Endodermal cell (in vitro differentiated cells): Measurements from ENCODE around the gene GPATCH8. TPM values are rescaled to one million over a fixed set of nuclear protein-coding genes. Genes with fewer than 3 reads are reported as not detected.

Experiments
- DNase-seq: peaks from one replicate; pipeline ENCODE4 v3.0.0-alpha.2; 2017
- H3K27ac ChIP-seq: 2 replicates; pipeline ENCODE4 v1.5.1; 2013; ENCODE audit warnings: mild to moderate bottlenecking, low read depth, low read length, moderate library complexity
- H3K27me3 ChIP-seq: 2 replicates; pipeline ENCODE4 v1.6.1; 2013; ENCODE audit warnings: mild to moderate bottlenecking, low read length, moderate library complexity; ENCODE audit not compliant: insufficient read depth, control insufficient read depth, poor library complexity, severe bottlenecking
- H3K36me3 ChIP-seq: 2 replicates; pipeline ENCODE4 v1.7.0; 2013; ENCODE audit warnings: mild to moderate bottlenecking, low read length, moderate library complexity; ENCODE audit not compliant: control insufficient read depth, insufficient read depth
- H3K4me1 ChIP-seq: one replicate; pipeline ENCODE4 v1.7.0; 2013; ENCODE audit warnings: low read length; ENCODE audit not compliant: control insufficient read depth, insufficient read depth
- H3K4me3 ChIP-seq: 2 replicates; pipeline ENCODE4 v1.5.1; 2013; ENCODE audit warnings: mild to moderate bottlenecking, low read length, moderate library complexity
- H3K9ac ChIP-seq: 2 replicates; pipeline ENCODE4 v1.6.1; 2013; ENCODE audit warnings: mild to moderate bottlenecking, low read length, moderate library complexity; ENCODE audit not compliant: poor library complexity, severe bottlenecking; ENCODE audit errors: extremely low read depth
- H3K9me3 ChIP-seq: 2 replicates; pipeline ENCODE4 v1.6.1; 2013; ENCODE audit warnings: mild to moderate bottlenecking, low read length, moderate library complexity; ENCODE audit not compliant: control insufficient read depth
- H3K27ac Mint-ChIP-seq: 2 replicates; pipeline ENCODE4 v1.8.0; 2020; ENCODE audit warnings: mixed read lengths
- H3K27me3 Mint-ChIP-seq: 2 replicates; pipeline ENCODE4 v1.8.0; 2021; ENCODE audit warnings: mild to moderate bottlenecking, mixed read lengths; ENCODE audit not compliant: insufficient read depth
- H3K36me3 Mint-ChIP-seq: 2 replicates; pipeline ENCODE4 v1.8.0; 2020; ENCODE audit warnings: low read depth, mixed read lengths
- H3K4me1 Mint-ChIP-seq: 2 replicates; pipeline ENCODE4 v1.8.0; 2020; ENCODE audit warnings: mixed read lengths
- H3K4me3 Mint-ChIP-seq: 2 replicates; pipeline ENCODE4 v1.8.0; 2020; ENCODE audit warnings: mild to moderate bottlenecking, moderate library complexity, mixed read lengths
- H3K9me3 Mint-ChIP-seq: 2 replicates; pipeline ENCODE4 v1.8.0; 2020; ENCODE audit warnings: mild to moderate bottlenecking, mixed read lengths
- WGBS, 2 experiments: methylation state at CpG; one replicate each; pipeline versions ENCODE4 v1.1.5 to v1.1.7; 2013; ENCODE audit warnings: missing lambda C conversion rate in 2 of 2, mixed read lengths in 1 of 2; ENCODE audit not compliant: insufficient coverage in 1 of 2, insufficient read length in 1 of 2; 5-methylcytosine and 5-hydroxymethylcytosine counted together
- total RNA-seq, 2 donors: library from RNA; stranded (reverse); fragmentation: NEBNext Ultra II Directional in 1 of 2; extraction: Animal tissue kit (Norgen Biotek cat#: 25700) in 1 of 2; gene quantifications; 2 replicates in 1 of 2; 3 replicates in 1 of 2; pipeline ENCODE4 v1.2.1, GENCODE V29; 2021
- TF ChIP-seq, protein P1 (sequence below): fragments of 200-600 bp; sonication (generic); conservative IDR thresholded peaks from 2 replicates; pipeline ENCODE4 v1.5.0; 2021; ENCODE audit warnings: antibody characterized with exemption, mild to moderate bottlenecking

Gene GPATCH8
- total RNA-seq, 2 donors from 2014 or later = 49.9 to 55.2 TPM

DNA sequence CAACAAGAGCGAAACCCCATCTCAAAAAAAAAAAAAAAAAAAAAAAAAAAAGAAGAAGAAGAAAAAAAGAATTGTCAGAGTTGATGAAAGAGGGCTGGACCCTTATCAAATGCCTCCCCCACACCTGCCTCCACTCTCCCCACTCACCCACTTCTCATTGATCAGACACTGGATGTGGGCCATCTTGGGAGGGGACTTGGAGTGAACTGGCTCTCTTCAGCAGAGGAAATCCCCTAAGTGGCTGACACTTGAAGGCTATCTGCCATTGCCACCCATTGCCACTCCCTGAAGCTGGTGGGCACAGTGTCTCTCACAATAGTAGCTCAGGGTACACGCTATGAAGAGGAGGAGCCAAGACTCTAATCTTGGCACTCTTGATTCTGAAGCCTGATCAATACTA is 115.4 kb downstream of the GPATCH8 start:
- H3K27me3 Mint-ChIP-seq = peaks cover 47% of the 10 kb centered on the region
- no peaks in the 10 kb centered on the region for H3K36me3 Mint-ChIP-seq
- Histone ChIP-seq H3K4me3 (no peak overlapping the region), H3K9ac (no peak overlapping the region), H3K36me3 (no peaks in the 10 kb centered on the region), H3K27me3 (peaks cover 29% of the 10 kb centered on the region), H3K27ac (no peak overlapping the region), H3K4me1 (peaks cover 3% of the 10 kb centered on the region), H3K9me3 (no peaks in the 10 kb centered on the region)
- no peak overlapping the region for H3K4me3 Mint-ChIP-seq
- peaks cover 9% of the 10 kb centered on the region for H3K4me1 Mint-ChIP-seq
- H3K27ac Mint-ChIP-seq = no peak overlapping the region
- no peaks in the 10 kb centered on the region for H3K9me3 Mint-ChIP-seq
- TF ChIP-seq, protein P1, sequence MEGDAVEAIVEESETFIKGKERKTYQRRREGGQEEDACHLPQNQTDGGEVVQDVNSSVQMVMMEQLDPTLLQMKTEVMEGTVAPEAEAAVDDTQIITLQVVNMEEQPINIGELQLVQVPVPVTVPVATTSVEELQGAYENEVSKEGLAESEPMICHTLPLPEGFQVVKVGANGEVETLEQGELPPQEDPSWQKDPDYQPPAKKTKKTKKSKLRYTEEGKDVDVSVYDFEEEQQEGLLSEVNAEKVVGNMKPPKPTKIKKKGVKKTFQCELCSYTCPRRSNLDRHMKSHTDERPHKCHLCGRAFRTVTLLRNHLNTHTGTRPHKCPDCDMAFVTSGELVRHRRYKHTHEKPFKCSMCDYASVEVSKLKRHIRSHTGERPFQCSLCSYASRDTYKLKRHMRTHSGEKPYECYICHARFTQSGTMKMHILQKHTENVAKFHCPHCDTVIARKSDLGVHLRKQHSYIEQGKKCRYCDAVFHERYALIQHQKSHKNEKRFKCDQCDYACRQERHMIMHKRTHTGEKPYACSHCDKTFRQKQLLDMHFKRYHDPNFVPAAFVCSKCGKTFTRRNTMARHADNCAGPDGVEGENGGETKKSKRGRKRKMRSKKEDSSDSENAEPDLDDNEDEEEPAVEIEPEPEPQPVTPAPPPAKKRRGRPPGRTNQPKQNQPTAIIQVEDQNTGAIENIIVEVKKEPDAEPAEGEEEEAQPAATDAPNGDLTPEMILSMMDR = no peak
- peak; percentile 28 for DNase-seq
- 92% methylated on average over 1 of the region's 2 CpGs; no CpG with 5 or more reads in 1 of the 2 experiments for WGBS, 2 experiments

DNA sequence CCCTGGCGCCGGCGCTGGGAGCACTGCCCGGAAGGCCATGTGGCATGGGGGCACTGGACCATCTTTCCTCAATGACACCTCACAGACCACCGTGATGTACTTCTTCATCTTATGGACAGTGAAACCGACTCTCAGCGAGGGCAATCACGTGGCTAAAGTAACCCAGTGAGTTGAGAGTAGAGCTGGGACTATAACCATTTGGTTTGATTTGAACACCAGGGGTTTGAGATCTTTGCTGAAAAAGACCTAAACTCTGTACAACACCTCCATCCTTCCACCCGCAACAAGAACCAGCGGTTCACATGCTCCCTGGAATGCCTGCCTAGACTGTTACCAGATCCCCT is 117.1 kb downstream of the GPATCH8 start:
- H3K36me3 Mint-ChIP-seq = no peaks in the 10 kb centered on the region
- H3K27ac Mint-ChIP-seq = no peak overlapping the region
- Histone ChIP-seq H3K9ac (no peak overlapping the region), H3K9me3 (no peaks in the 10 kb centered on the region), H3K4me3 (peak overlapping the region; percentile 77), H3K36me3 (no peaks in the 10 kb centered on the region), H3K4me1 (peaks cover 3% of the 10 kb centered on the region), H3K27ac (no peak overlapping the region), H3K27me3 (peaks cover 29% of the 10 kb centered on the region)
- no peak for DNase-seq
- H3K9me3 Mint-ChIP-seq = no peaks in the 10 kb centered on the region
- peak overlapping the region; percentile 58 for H3K4me3 Mint-ChIP-seq
- TF ChIP-seq, protein P1 = no peak
- H3K27me3 Mint-ChIP-seq = peaks cover 61% of the 10 kb centered on the region
- H3K4me1 Mint-ChIP-seq = peaks cover 12% of the 10 kb centered on the region
- WGBS, 2 experiments = 74 to 88% methylated on average over 8 to 10 of the region's 10 CpGs

DNA sequence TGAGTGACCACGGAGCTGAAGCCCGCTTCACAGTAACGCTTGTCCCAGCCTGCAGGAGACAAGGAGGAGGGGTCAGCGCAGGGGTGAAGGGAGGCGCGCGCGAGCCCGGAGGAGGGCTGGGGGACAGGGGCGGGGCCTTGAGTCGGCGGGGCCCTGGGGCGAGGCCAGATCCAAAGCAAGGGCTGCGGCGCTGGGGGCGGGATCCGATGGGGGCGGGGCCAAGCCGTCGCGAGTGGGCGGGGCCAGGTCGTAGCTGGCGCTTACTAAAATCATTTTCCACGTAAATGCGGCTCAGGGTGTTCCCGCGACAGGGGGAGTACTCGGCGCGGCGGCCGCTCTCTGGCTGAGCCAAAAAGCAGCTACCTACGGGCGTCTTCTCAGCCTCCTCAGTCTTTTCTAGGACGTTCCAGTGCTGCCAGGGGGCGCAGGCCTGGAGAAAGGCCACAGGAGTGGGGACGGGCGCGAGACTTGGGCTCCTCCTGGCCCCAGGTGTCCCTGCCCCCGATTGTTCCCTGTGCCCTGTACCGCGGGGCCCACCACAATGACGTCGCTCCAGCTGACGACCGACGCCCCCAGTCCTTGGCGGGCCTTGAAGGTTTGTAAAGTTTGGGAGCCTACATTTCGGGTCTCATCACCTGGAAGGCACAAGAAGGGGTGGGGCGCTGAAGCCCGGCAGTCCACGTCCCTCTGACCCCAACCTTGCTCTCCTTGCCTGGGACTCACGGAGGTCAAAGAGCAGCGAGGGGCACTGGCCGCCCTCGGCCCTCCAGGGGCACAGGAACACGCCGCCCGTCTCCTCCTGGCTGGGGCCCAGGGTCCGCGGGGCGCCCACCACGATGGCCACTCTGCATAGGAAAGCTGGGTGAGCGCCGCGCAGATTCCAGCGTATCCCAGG is 117.7 kb downstream of the GPATCH8 start:
- peak overlapping the region; percentile 20 for H3K9ac ChIP-seq

More for the DNA sequence above, 117.7 kb downstream of the GPATCH8 start:
- peak; percentile 100 for DNase-seq
- no peak overlapping the region for H3K27ac ChIP-seq
- peaks cover 29% of the 10 kb centered on the region for H3K27me3 ChIP-seq
- Mint-ChIP-seq H3K9me3 (no peaks in the 10 kb centered on the region), H3K27ac (no peak overlapping the region), H3K36me3 (no peaks in the 10 kb centered on the region), H3K4me3 (peak overlapping the region; percentile 58), H3K4me1 (peaks cover 12% of the 10 kb centered on the region), H3K27me3 (peaks cover 61% of the 10 kb centered on the region)
- H3K9me3 ChIP-seq = no peaks in the 10 kb centered on the region
- no peaks in the 10 kb centered on the region for H3K36me3 ChIP-seq
- H3K4me3 ChIP-seq = peak overlapping the region; percentile 77
- WGBS, 2 experiments = 21 to 30% methylated on average over 35 to 68 of the region's 68 CpGs
- peaks cover 3% of the 10 kb centered on the region for H3K4me1 ChIP-seq
- TF ChIP-seq, protein P1 = peak; percentile 62
